Heart left ventricle (tissue), 13 donors: ENCODE data around the gene ARHGEF3.

Experiments used
- CTCF ChIP-seq, 12 donors: fragments of 200-600 bp; sonication (generic) in 4 of 12; IDR thresholded peaks; one replicate each; pipeline versions ENCODE4 v1.5.0 to v1.8.0; 2018 to 2022; ENCODE audit warnings: antibody characterized with exemption in 12 of 12, mild to moderate bottlenecking in 5 of 12
- POLR2A ChIP-seq, 2 donors: fragments of 450-650 bp; IDR thresholded peaks; one replicate each; pipeline ENCODE4 v1.6.1; 2017; ENCODE audit warnings: antibody characterized with exemption in 2 of 2, mild to moderate bottlenecking in 2 of 2, moderate library complexity in 2 of 2
- donor health status: ischemic (EF 13 %, LVEDD 7.1; RV severe dilation, severe dysfunction).
- donor health status: DM: no; HTN: yes; CAD: no.
- donor health status: DM: no; HTN: no; CAD: no.
- donor health status: ischemic (EF 25% LVEDD 6.9; RV normal size, moderate dysfunction).
- donor health status: ischemic (EF 25% LVEDD 5.7; RV mildly dilated, moderate dysfunction).
- donor health status: ischemic (EF 35%, LVEDD 5.7; RV mildly dilated, moderate dysfunction).
- donor health status: nonischemic (EF 11% LVEDD 7.7; RV severe dilation, severe dysfunction).
- donor health status: DM: yes; HTN: yes; CAD: no.
- donor health status: PGD.
- donor health status: ischemic (EF 29% LVEDD 5.4; RV normal size, mild dysfunction).
- donor health status: nonischemic (EF 23%, LVEDD 6.1; RV moderate dilation, normal function).

DNA sequence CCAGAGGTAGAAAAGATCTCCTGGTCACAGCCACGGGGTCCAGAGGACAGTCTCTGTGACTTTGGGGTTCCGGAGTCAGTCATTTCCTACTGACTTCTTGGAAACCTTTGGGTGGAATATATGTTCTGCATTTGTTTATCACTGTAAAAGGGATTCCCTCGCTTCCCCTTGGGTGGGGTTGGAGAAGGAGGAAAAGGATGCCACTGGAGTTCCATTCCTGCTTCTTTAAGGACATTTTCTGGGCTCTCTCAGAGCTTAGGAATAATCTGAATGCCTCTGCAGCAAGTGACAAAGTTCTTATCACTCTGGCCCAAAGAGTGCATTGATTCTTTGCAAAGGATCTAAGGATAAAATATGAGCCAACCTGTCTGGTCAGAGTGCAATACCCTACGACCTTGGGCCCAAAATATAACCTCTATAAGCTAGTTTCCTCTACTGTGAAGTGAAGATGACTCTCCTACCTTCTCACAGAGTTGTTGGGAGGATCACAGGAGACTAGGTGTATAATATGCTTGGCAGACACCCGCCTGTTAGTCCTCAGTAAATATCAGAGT is 17.2 kb downstream of the ARHGEF3 start:
- TF ChIP-seq POLR2A (IDR thresholded peaks at IDR 0.05): no peak
- no peak for TF ChIP-seq CTCF (IDR thresholded peaks at IDR 0.05)
